GM18909 (cell line): ENCODE data around the gene DUSP2.

ENCODE experiments used
- ATAC-seq: cut with Tn5 transposase; IDR thresholded peaks from one replicate; pipeline ENCODE4 v1.9.1; 2021; ENCODE audit warnings: mild to moderate bottlenecking; ENCODE audit not compliant: unreplicated experiment, poor library complexity

DUSP2 gene

DNA sequence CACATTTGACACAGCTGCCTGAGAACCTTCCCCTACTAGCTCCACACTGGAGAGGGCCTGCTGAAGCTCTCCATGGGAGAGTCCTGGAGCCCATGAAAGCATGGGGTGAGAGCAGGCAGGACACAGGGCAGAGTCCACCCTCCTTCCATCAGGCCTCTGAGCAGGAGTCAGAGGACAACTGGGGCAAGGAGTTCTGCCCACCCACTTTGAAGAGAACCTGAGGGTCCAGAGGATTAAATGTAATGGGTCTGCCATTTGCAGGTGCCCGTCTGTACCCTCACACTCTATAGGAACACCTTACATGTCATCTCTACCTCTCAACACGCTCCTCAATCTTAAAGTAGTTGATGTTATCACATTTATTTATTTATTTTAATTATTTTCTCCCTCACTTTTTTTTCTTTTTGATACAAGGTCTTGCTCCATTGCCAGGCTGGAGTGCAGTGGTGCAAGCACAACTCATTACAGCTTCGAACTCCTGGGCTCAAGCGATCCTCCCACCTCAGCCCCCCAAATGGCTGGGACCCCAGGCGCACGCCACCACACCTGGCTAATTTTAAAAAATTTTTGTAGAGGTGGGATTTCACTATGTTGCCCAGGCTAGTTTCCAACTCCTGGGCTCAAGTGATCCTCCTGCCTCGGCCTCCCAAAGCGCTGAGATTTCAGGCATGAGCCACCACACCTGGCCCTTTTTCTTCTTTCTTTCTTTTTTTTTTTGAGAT lies 39.1 kb downstream of the DUSP2 start:
- ATAC-seq = no peak

GRCh38 chr2:96105152-96105915 lies 39.9 kb downstream of the DUSP2 start:
- ATAC-seq = no peak

DNA sequence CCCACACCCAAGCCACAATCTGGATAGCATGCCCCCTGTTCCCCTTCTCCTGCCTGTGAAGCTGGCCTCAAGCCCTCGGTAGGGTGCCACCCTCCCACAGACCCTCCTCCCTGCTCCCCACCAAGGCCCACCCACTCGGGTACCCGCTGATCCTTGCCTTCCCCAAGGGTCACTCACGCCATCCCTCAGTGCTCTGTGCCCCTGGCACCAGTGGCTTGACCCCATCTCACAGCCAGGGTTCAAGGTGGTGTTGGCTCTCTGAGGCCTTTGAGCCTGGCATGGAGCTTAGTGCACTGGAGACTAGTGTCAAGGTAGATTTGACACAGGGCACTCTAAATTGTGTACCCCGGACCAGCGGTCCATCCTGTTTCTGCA lies 40.8 kb downstream of the DUSP2 start:
- no peak for ATAC-seq

- no peak for ATAC-seq
Observed at GRCh38 chr2:96103761-96104486, 41.3 kb downstream of the DUSP2 start.

DNA sequence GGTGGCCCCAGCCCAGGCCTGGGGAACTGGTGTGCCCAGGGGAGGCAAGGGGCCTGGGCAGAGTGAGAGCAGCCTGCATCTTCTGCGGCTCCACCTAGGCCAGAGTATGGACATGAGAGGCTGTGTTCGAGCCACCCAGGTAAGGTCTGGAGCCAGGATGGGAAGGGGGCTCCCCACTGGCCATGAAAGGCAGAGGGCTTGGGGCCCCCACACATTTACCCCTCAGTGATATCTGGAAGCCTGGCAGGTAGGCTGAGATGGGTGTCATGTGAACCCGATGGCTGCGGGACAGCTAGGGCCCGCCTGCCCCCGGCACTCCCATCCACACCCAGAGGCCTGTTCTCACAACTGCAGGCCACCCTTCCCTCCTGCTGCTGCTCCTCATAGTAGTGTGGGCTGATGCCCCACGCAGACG lies 42.0 kb downstream of the DUSP2 start:
- no peak for ATAC-seq

DNA sequence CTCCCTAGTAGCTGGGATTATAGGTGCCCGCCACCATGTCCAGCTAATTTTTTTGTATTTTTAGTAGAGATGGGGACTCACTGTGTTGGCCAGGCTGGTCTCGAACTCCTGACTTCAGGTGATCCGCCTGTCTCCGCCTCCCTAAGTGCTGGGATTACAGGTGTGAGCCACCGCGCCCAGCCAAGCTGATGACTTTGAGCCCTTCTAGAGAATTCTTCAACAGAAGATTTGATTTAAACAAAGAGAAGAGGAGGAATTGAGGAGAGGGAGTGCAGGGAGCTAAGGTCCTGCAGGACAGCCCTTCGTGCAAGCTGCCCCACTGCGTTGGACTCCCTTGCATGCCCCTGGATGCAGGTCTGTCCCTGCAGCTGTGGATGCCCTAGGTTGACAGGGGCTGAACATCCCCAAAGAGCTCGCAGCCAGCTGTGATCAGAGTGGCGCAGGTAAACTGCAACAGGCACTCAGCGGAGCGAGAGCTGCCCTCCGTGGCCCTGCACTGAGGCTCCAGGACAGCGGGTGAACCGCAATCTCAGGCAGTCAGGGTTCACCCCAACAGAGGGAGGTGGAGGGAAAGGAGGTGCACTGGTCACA lies 42.5 kb downstream of the DUSP2 start:
- ATAC-seq = no peak

DNA sequence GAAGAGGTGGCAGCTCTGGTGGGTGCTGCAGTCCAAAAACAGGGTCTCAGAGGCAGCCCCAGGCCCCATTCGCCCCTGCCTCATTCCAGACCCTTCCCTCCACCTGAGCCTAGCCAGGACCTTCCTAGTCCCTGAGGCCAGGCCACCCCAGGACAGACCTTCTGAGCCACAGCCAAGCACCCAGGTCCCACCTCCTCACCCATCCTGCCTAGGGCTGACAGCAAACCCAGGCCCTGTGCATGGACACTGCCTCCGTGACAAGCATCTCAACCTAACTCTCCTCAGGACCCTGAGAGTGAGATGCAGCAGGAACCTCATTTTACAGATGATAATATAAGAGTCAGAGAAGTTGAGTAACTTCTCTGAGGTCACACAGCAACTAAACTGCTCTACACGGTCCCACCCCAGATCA lies 44.3 kb downstream of the DUSP2 start:
- ATAC-seq = no peak

DNA sequence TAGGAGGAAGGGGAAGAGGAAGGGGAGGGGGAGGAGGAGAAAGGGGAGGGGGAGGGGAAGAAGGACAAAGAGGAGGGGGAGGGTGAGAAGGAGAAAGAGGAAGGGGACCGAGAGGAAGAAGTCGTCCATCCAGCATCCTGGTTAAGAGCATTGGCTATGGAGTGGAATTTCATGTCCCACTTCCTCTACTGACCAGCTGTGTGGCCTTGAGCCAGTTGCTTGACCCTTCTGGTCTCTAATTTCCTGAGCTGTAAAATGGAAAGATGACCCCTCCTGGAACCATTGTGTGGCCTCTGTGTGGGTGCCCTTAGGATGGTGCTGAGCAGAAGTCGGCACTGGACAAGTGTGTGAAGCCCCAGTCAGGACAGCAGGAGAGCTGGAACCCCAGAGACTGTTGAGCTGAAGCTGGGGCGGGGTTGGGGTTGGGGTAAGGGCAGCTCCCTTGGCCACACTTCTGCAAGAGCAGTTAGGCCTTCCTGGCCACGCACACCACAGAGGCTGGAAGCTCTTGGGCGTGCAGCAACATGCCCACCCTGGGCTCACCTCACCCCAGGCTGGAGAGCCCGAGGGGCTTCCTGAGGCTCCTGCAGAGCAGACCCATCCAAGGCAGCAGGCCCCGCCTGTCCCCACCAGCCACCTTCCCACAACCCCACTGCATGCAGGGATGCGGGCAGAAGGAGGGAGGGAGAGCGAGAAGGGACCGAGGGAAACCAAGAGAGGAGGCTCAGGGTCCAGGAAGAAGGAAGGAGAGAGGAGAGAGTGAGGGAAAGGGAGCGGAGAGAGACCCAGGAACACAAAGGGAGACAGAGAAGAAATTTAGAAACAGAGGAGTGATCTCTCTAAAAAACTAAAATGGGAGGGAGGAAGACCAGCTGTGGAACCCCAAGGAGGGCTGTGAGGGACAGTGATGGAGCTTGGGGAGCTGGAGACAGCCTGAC lies 45.1 kb downstream of the DUSP2 start:
- ATAC-seq = no peak

- no peak for ATAC-seq
Observed at GRCh38 chr2:96098900-96099590, 46.2 kb downstream of the DUSP2 start.

DNA sequence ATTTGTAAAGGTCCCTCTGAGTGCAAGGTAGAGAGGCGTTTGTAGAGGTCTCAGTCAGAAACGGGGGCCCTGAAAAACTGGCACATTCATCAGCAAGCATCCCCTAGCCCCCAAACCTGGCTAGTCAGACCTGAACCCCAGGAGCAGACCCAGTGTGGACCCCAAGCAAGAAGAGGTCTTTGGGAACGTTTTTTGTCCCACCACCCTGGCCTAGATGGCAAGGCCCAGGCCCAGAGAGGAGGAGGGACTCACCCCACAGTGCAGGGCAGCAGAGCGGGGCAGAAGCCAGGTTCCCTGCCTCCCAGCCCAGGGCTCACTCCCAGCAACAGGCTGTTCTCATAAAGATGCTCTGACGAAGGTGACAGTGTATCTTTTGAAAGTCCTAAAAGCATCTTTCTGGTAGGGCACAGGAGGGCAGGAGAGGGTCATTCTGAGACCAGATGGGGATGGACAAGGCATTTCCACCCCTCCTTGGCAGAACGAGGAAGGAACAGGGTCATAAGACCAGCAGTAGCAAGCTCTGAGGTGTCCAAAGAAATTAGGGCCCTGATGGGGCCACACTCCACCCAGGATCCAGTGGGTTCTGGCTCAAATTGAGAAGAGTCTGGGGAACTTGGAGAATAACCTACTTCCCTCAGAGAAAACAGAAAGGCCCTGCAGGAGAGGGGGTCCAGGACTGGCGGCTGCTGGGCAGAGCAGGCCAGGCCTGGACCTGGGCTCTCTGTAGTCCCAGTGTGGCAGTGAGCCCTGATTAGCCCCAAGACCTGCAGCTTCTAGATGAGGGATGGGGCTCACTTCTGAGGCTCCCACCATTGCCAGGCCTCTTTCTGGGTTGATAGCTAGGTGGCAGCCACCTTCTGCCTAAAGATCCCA lies 47.1 kb downstream of the DUSP2 start:
- ATAC-seq = no peak

GRCh38 chr2:96097441-96097840 lies 47.8 kb downstream of the DUSP2 start:
- no peak for ATAC-seq

GRCh38 chr2:96095116-96095636 lies 50.1 kb downstream of the DUSP2 start:
- ATAC-seq = no peak

GRCh38 chr2:96093528-96093927 lies 51.7 kb downstream of the DUSP2 start:
- no peak for ATAC-seq
